CD14-positive monocyte (primary cell): ENCODE results near the gene VSIG10L2. TPM values are rescaled to one million over a fixed set of nuclear protein-coding genes. Genes with fewer than 3 reads are reported as not detected.

ENCODE experiments used
- DNase-seq, 3 donors: peaks; one replicate each; pipeline ENCODE4 v3.0.0-alpha.2; 2011 to 2022
- H2AFZ ChIP-seq: 2 replicates; pipeline ENCODE4 v1.6.0; 2012; ENCODE audit warnings: mild to moderate bottlenecking, low read depth, low read length, inconsistent platforms; ENCODE audit not compliant: insufficient read depth, poor library complexity, severe bottlenecking
- H3K27ac ChIP-seq, 2 donors: 1 replicate in 1 of 2; 2 replicates in 1 of 2; pipeline ENCODE4 v1.5.1; 2012 to 2013; ENCODE audit warnings: low read length in 2 of 2, control low read depth in 1 of 2, inconsistent platforms in 1 of 2, low read depth in 1 of 2, mild to moderate bottlenecking in 1 of 2
- H3K27me3 ChIP-seq, 2 donors: one replicate each; pipeline versions ENCODE4 v1.6.0 to v1.6.1; 2011 to 2013; ENCODE audit warnings: low read length in 2 of 2; ENCODE audit not compliant: control insufficient read depth in 2 of 2, insufficient read depth in 2 of 2
- H3K36me3 ChIP-seq, 2 donors: replicated peaks in 1 of 2; 1 replicate in 1 of 2; 2 replicates in 1 of 2; pipeline versions ENCODE4 v1.5.1 to v1.6.1; 2012 to 2013; ENCODE audit warnings: low read length in 2 of 2, control low read depth in 1 of 2, inconsistent platforms in 1 of 2, mild to moderate bottlenecking in 1 of 2; ENCODE audit not compliant: insufficient read depth in 2 of 2, control insufficient read depth in 1 of 2
- H3K4me1 ChIP-seq, 2 donors: 1 replicate in 1 of 2; 2 replicates in 1 of 2; pipeline versions ENCODE4 v1.5.1 to v1.6.1; 2012 to 2013; ENCODE audit warnings: low read length in 2 of 2, control low read depth in 1 of 2, inconsistent platforms in 1 of 2, mild to moderate bottlenecking in 1 of 2, moderate library complexity in 1 of 2; ENCODE audit not compliant: insufficient read depth in 2 of 2, control insufficient read depth in 1 of 2
- H3K4me2 ChIP-seq: replicated peaks from 2 replicates; pipeline ENCODE3; 2012; ENCODE audit warnings: low read length, moderate library complexity, mild to moderate bottlenecking; ENCODE audit not compliant: poor library complexity, severe bottlenecking; ENCODE audit errors: extremely low read depth
- H3K4me3 ChIP-seq, 3 experiments: fragments of 200-600 bp in 1 of 3; sonication (generic) in 1 of 3; replicated peaks in 1 of 3; 1 replicate in 2 of 3; 2 replicates in 1 of 3; pipeline ENCODE4 v1.5.1; 2011 to 2013; ENCODE audit warnings: low read length in 3 of 3, mild to moderate bottlenecking in 3 of 3, control low read depth in 2 of 3, low read depth in 2 of 3, inconsistent platforms in 1 of 3, moderate library complexity in 1 of 3
- H3K79me2 ChIP-seq: 2 replicates; pipeline ENCODE4 v1.6.0; 2012; ENCODE audit warnings: mild to moderate bottlenecking, control low read depth, inconsistent platforms, low read length, moderate library complexity; ENCODE audit not compliant: insufficient read depth
- H3K9ac ChIP-seq: 2 replicates; pipeline ENCODE4 v1.6.0; 2017; ENCODE audit warnings: low read length, mild to moderate bottlenecking; ENCODE audit not compliant: insufficient read depth, poor library complexity, severe bottlenecking
- H3K9me3 ChIP-seq, 2 donors: replicated peaks in 1 of 2; 1 replicate in 1 of 2; 2 replicates in 1 of 2; pipeline versions ENCODE4 v1.5.1 to v1.6.1; 2012 to 2013; ENCODE audit warnings: low read length in 2 of 2, control low read depth in 1 of 2; ENCODE audit not compliant: control insufficient read depth in 1 of 2, insufficient read depth in 1 of 2
- H4K20me1 ChIP-seq: 2 replicates; pipeline ENCODE4 v1.6.0; 2012; ENCODE audit warnings: mild to moderate bottlenecking, low read length, control low read depth, moderate library complexity; ENCODE audit not compliant: insufficient read depth
- H3K27ac Mint-ChIP-seq, 7 donors: one replicate each; pipeline ENCODE4 v1.8.0; 2020; ENCODE audit warnings: mild to moderate bottlenecking in 7 of 7, mixed read lengths in 7 of 7, moderate library complexity in 6 of 7, inconsistent platforms in 2 of 7
- H3K27me3 Mint-ChIP-seq, 3 donors: one replicate each; pipeline ENCODE4 v1.8.0; 2021 to 2022; ENCODE audit warnings: low read depth in 3 of 3, mild to moderate bottlenecking in 3 of 3, mixed read lengths in 3 of 3, moderate library complexity in 3 of 3, inconsistent platforms in 1 of 3
- H3K36me3 Mint-ChIP-seq, 2 donors: one replicate each; pipeline ENCODE4 v1.8.0; 2020; ENCODE audit warnings: mixed read lengths in 2 of 2, inconsistent platforms in 1 of 2, mild to moderate bottlenecking in 1 of 2
- H3K4me1 Mint-ChIP-seq: one replicate; pipeline ENCODE4 v1.8.0; 2020; ENCODE audit warnings: mild to moderate bottlenecking, mixed read lengths
- H3K4me3 Mint-ChIP-seq, 2 donors: one replicate each; pipeline ENCODE4 v1.8.0; 2020; ENCODE audit warnings: mild to moderate bottlenecking in 2 of 2, mixed read lengths in 2 of 2, moderate library complexity in 1 of 2
- H3K9me3 Mint-ChIP-seq, 7 donors: one replicate each; pipeline ENCODE4 v1.8.0; 2020 to 2022; ENCODE audit warnings: mixed read lengths in 7 of 7, mild to moderate bottlenecking in 6 of 7, moderate library complexity in 6 of 7, inconsistent platforms in 2 of 7
- WGBS: methylation state at CpG from one replicate; pipeline ENCODE4 v1.1.5; 2013; ENCODE audit warnings: missing lambda C conversion rate; ENCODE audit not compliant: insufficient coverage; 5-methylcytosine and 5-hydroxymethylcytosine counted together
- intact Hi-C, 2 donors: fragments of 100-400 bp; cut with micrococcal nuclease; formaldehyde crosslinking; loops; one replicate each; pipeline versions ENCODE4 v1.15.0 to v1.15.1; 2023
- polyA plus RNA-seq, 3 donors: library from polyadenylated mRNA; depleted of rRNA in 1 of 3; unstranded in 2 of 3; stranded (reverse) in 1 of 3; fragments of 300-500 nt in 2 of 3; fragments of >200 nt in 1 of 3; fragmentation: Illumina TruSeq in 2 of 3; gene quantifications; 1 replicate in 2 of 3; 2 replicates in 1 of 3; pipeline ENCODE4 v1.2.3, GENCODE V29; 2012 to 2021
- TF ChIP-seq, protein P1 (sequence below): fragments of 200-600 bp; IDR thresholded peaks from one replicate; pipeline ENCODE4 v1.8.0; 2022; ENCODE audit warnings: antibody characterized with exemption, mild to moderate bottlenecking

Gene VSIG10L2
- polyA plus RNA-seq, 3 donors, result not detected

DNA sequence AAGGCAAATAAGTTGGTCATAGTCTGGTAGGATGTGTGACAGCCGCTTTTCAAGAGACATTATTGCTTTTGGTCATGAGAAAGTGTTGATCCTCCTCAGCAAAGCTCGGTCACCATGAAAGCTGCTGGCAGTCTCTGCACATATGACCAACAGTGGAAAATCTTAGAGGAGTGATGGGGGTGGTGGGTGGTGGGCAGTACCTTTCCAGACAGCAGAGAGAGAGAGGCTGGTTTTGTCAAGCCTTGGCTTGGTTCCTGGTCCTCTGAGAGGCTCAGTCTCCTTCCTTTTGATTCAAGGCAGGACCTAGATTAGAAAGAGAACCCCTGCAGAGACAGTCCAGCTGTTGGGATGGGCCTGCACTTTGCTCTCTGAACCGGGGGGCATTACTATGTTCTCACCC, 20.0 kb upstream of the VSIG10L2 start:
- TF ChIP-seq, protein P1, sequence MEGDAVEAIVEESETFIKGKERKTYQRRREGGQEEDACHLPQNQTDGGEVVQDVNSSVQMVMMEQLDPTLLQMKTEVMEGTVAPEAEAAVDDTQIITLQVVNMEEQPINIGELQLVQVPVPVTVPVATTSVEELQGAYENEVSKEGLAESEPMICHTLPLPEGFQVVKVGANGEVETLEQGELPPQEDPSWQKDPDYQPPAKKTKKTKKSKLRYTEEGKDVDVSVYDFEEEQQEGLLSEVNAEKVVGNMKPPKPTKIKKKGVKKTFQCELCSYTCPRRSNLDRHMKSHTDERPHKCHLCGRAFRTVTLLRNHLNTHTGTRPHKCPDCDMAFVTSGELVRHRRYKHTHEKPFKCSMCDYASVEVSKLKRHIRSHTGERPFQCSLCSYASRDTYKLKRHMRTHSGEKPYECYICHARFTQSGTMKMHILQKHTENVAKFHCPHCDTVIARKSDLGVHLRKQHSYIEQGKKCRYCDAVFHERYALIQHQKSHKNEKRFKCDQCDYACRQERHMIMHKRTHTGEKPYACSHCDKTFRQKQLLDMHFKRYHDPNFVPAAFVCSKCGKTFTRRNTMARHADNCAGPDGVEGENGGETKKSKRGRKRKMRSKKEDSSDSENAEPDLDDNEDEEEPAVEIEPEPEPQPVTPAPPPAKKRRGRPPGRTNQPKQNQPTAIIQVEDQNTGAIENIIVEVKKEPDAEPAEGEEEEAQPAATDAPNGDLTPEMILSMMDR, result no peak
- 95% methylated on average over 2 of the region's 3 CpGs for WGBS
- peaks cover 9 to 10% of the 10 kb centered on the region in 2 donors for H3K4me1 ChIP-seq
- H3K4me2 ChIP-seq, result no peak overlapping the region
- Mint-ChIP-seq H3K27ac (no peak overlapping the region), H3K36me3 (no peaks in the 10 kb centered on the region), H3K4me1 (peaks cover 14% of the 10 kb centered on the region), H3K4me3 (no peak overlapping the region), H3K9me3 (no peaks in the 10 kb centered on the region), H3K27me3 (peaks cover 0 to 1% (median 0%) of the 10 kb centered on the region in 3 donors)
- no peaks in the 10 kb centered on the region for H3K9me3 ChIP-seq
- no peaks in the 10 kb centered on the region for H3K36me3 ChIP-seq
- H2AFZ ChIP-seq, result no peak overlapping the region
- intact Hi-C loops, result no loop called here
- DNase-seq, result no peak
- no peaks in the 10 kb centered on the region for H4K20me1 ChIP-seq
- no peak overlapping the region for H3K27ac ChIP-seq
- no peak overlapping the region for H3K9ac ChIP-seq
- H3K27me3 ChIP-seq, result no peaks in the 10 kb centered on the region
- no peaks in the 10 kb centered on the region for H3K79me2 ChIP-seq
- no peak overlapping the region for H3K4me3 ChIP-seq

DNA sequence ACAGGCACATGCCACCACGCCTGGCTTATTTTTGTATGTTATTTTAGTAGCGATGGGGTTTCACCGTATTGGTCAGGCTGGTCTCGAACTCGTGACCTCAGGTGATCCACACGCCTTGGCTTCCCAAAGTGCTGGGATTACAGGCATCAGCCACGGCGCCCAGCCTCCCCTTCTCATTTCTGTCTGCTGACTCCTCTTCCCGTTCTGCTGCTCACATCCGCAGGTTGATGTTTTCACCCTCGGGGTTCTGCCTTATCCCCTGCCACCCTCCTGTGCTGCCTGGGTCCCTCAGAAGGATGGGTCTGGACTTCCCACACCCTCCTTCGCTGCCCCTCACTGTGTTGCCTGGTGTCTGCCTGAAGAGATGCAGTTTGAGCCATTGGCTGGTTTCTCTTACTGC, 19.2 kb upstream of the VSIG10L2 start:
- Mint-ChIP-seq H3K9me3 (no peaks in the 10 kb centered on the region), H3K27me3 (no peaks in the 10 kb centered on the region), H3K4me3 (no peak overlapping the region), H3K27ac (peak overlapping the region in 1 of 7 donors; percentile 9), H3K4me1 (peaks cover 14% of the 10 kb centered on the region), H3K36me3 (no peaks in the 10 kb centered on the region)
- no peak overlapping the region for H3K27ac ChIP-seq
- H3K9ac ChIP-seq, result no peak overlapping the region
- H2AFZ ChIP-seq, result no peak overlapping the region
- intact Hi-C loops, result no loop called here
- H3K79me2 ChIP-seq, result no peaks in the 10 kb centered on the region
- H4K20me1 ChIP-seq, result no peaks in the 10 kb centered on the region
- peaks cover 9 to 10% of the 10 kb centered on the region in 2 donors for H3K4me1 ChIP-seq
- 95% methylated on average over 8 of the region's 12 CpGs for WGBS
- no peaks in the 10 kb centered on the region for H3K27me3 ChIP-seq
- H3K4me3 ChIP-seq, result no peak overlapping the region
- no peak for DNase-seq
- no peak overlapping the region for H3K4me2 ChIP-seq
- H3K36me3 ChIP-seq, result no peaks in the 10 kb centered on the region
- TF ChIP-seq, protein P1, result no peak
- H3K9me3 ChIP-seq, result no peaks in the 10 kb centered on the region
